ENCODE data around the gene STUM.

The STUM gene

DNA sequence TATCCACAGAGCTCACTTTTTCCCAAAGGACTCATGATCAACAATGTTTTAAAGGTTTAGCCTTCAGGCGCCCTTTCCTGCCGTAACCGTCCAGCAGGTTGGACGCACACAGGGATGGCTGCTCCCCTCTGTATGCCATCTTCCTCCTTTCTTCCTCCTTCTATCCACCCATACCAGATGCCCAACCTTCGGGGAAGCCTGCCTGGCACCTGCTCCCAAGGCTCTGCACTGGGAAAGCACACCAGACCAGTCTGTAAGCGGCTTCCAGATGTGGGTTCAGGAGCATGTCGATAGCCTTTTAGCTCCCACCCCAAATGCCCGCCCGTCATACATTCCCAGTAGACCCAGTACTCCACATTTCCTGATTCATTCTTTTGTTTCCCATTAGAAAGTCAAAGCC, 52.9 kb downstream of the STUM start:
- no peak overlapping the region for H3K9ac ChIP-seq (ENCODE audit: low read depth, low read length)
- no peak overlapping the region for H2AFZ ChIP-seq (ENCODE audit: low read depth, low read length)
- no peaks in the 10 kb centered on the region for H3K9me3 ChIP-seq (ENCODE audit: insufficient read depth, low read length, severe bottlenecking)
- TF ChIP-seq EZH2 (IDR thresholded peaks at IDR 0.05; ENCODE audit: borderline replicate concordance, low read depth, low read length, severe bottlenecking), result no peak
- TF ChIP-seq, protein P1, sequence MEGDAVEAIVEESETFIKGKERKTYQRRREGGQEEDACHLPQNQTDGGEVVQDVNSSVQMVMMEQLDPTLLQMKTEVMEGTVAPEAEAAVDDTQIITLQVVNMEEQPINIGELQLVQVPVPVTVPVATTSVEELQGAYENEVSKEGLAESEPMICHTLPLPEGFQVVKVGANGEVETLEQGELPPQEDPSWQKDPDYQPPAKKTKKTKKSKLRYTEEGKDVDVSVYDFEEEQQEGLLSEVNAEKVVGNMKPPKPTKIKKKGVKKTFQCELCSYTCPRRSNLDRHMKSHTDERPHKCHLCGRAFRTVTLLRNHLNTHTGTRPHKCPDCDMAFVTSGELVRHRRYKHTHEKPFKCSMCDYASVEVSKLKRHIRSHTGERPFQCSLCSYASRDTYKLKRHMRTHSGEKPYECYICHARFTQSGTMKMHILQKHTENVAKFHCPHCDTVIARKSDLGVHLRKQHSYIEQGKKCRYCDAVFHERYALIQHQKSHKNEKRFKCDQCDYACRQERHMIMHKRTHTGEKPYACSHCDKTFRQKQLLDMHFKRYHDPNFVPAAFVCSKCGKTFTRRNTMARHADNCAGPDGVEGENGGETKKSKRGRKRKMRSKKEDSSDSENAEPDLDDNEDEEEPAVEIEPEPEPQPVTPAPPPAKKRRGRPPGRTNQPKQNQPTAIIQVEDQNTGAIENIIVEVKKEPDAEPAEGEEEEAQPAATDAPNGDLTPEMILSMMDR (IDR thresholded peaks at IDR 0.05; ENCODE audit: borderline replicate concordance, extremely low read depth, low read length, poor library complexity, severe bottlenecking), result no peak
- ATAC-seq (ENCODE audit: insufficient read depth, low read depth) (no peak), DNase-seq (no peak)
- H3K4me2 ChIP-seq (ENCODE audit: insufficient read depth, low read length), result no peak overlapping the region
- no peaks in the 10 kb centered on the region for H3K4me1 ChIP-seq (ENCODE audit: insufficient read depth, low read length)
- no peak overlapping the region for H3K4me3 ChIP-seq (ENCODE audit: low read depth in 1 of 2, low read length in 2 of 2)
- H4K20me1 ChIP-seq (ENCODE audit: insufficient read depth, low read length), result no peaks in the 10 kb centered on the region; the same call in 1 of the 2 replicates
- no peaks in the 10 kb centered on the region for H3K79me2 ChIP-seq (ENCODE audit: insufficient read depth, low read length)
- H3K27me3 ChIP-seq (ENCODE audit: insufficient read depth, low read length, poor library complexity), result no peaks in the 10 kb centered on the region
- no peak overlapping the region for H3K27ac ChIP-seq (ENCODE audit: low read length)
- H3K36me3 ChIP-seq (ENCODE audit: insufficient read depth, low read length), result no peaks in the 10 kb centered on the region

DNA sequence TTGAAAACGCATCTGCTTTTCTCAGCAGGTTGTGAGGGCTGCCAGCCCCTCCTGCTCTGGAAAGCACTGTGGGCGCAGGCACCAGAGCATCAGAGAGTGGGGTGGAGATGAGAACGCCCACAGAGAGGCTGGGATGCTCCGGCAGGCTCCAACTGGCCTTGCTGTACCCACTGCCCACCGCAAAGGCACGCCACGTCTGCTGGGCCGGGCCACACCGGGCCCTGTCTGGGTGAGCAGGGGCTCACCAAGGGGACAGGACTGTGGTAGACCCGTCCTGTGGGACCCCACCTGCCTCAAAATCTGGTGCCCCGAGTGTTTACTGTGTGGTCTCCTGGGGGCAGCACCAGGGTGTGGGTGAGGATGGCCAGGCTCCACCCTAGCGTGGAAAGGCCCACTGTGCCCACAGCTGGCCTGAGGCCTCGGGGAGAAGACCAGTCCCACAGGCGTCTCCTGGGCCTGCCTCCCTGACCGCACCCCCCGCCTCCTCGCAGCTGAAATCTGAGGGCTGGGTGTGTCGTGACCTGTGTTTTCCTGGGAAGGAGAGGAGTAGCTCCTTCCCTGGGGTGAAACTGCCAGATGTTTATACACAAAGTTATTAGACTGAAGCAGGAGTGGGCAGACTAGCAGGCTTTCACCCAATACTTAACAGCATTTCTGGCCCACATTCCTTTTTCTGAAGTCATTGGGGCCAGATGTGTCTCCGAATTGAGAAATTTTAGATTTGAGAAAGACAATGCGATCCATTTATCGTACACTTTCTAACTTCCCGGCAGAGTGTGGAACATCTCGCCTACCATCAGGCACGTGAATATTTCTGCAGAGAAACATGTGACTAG, 53.8 kb downstream of the STUM start:
- no peak for DNase-seq
- Histone ChIP-seq H3K4me1 (ENCODE audit: insufficient read depth, low read length) (no peaks in the 10 kb centered on the region), H3K9me3 (ENCODE audit: insufficient read depth, low read length, severe bottlenecking) (no peaks in the 10 kb centered on the region), H3K79me2 (ENCODE audit: insufficient read depth, low read length) (no peaks in the 10 kb centered on the region), H2AFZ (ENCODE audit: low read depth, low read length) (no peak overlapping the region), H3K9ac (ENCODE audit: low read depth, low read length) (no peak overlapping the region), H3K36me3 (ENCODE audit: insufficient read depth, low read length) (no peaks in the 10 kb centered on the region), H4K20me1 (ENCODE audit: insufficient read depth, low read length) (no peaks in the 10 kb centered on the region; the same call in 1 of the 2 replicates), H3K4me3 (ENCODE audit: low read depth in 1 of 2, low read length in 2 of 2) (no peak overlapping the region), H3K27me3 (ENCODE audit: insufficient read depth, low read length, poor library complexity) (no peaks in the 10 kb centered on the region), H3K27ac (ENCODE audit: low read length) (no peak overlapping the region), H3K4me2 (ENCODE audit: insufficient read depth, low read length) (no peak overlapping the region)
- TF ChIP-seq EZH2 (IDR thresholded peaks at IDR 0.05; ENCODE audit: borderline replicate concordance, low read depth, low read length, severe bottlenecking), result no peak
- TF ChIP-seq, protein P1 (IDR thresholded peaks at IDR 0.05; ENCODE audit: borderline replicate concordance, extremely low read depth, low read length, poor library complexity, severe bottlenecking), result no peak
- no peak for ATAC-seq (ENCODE audit: insufficient read depth, low read depth)

DNA sequence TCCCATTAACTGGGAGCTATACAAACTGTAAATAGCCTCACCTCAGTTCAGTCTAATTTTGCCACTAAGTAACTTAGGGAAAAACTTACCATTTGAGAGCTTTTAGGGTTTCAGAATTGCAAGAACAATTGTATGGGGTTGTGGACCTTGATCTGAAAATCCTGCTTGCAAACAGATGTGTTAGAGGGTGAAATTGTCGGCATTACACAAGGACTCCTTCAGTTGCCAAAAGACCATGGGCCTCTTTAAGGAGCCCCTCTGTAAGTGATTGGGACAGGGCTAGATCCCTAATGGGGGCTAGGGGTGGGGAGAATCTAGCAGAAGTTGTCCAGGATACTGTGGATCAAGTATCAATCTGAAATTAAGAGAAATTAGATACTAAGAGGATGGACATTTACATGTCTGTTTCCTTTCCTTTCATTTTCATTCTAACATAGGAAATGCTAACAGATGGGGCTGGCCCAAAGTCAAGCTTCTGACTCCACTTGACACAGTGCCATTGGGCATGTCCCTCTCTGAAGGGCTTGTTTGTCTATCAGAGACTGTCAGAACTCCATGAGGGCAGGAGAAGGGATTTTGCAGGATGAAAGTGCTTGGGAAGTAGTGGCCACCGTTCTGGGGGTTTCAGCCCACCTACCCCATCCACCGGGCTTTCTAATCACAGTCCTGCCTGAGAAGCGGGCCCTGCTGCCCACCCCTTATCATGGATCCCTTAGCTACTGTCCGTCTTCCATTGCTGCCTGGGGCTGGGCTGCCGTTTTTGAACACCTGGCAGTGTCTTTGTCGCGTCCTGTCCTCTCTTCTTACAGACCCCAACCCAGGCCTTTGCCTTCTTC, 54.7 kb downstream of the STUM start:
- no peak overlapping the region for H2AFZ ChIP-seq (ENCODE audit: low read depth, low read length)

More for the DNA sequence above, 54.7 kb downstream of the STUM start:
- TF ChIP-seq EZH2 (IDR thresholded peaks at IDR 0.05; ENCODE audit: borderline replicate concordance, low read depth, low read length, severe bottlenecking), result no peak
- TF ChIP-seq, protein P1 (IDR thresholded peaks at IDR 0.05; ENCODE audit: borderline replicate concordance, extremely low read depth, low read length, poor library complexity, severe bottlenecking), result no peak
- DNase-seq (no peak), ATAC-seq (ENCODE audit: insufficient read depth, low read depth) (no peak)
- no peaks in the 10 kb centered on the region; the same call in 1 of the 2 replicates for H4K20me1 ChIP-seq (ENCODE audit: insufficient read depth, low read length)
- no peak overlapping the region for H3K27ac ChIP-seq (ENCODE audit: low read length)
- H3K27me3 ChIP-seq (ENCODE audit: insufficient read depth, low read length, poor library complexity), result no peaks in the 10 kb centered on the region
- no peaks in the 10 kb centered on the region for H3K36me3 ChIP-seq (ENCODE audit: insufficient read depth, low read length)
- no peaks in the 10 kb centered on the region for H3K79me2 ChIP-seq (ENCODE audit: insufficient read depth, low read length)
- H3K4me2 ChIP-seq (ENCODE audit: insufficient read depth, low read length), result no peak overlapping the region
- no peak overlapping the region for H3K4me3 ChIP-seq (ENCODE audit: low read depth in 1 of 2, low read length in 2 of 2)
- no peaks in the 10 kb centered on the region for H3K4me1 ChIP-seq (ENCODE audit: insufficient read depth, low read length)
- H3K9me3 ChIP-seq (ENCODE audit: insufficient read depth, low read length, severe bottlenecking), result no peaks in the 10 kb centered on the region
- H3K9ac ChIP-seq (ENCODE audit: low read depth, low read length), result no peak overlapping the region

Measured in DND-41 (cell line).